PFSK-1 (cell line): ENCODE data around the gene ABCA8.

ENCODE experiments used
- FOXP2 ChIP-seq: optimal IDR thresholded peaks from 2 replicates; pipeline ENCODE3; 2011; ENCODE audit warnings: borderline replicate concordance, control low read depth, inconsistent platforms; ENCODE audit not compliant: insufficient read depth; ENCODE audit errors: extremely low read length, extremely low read depth
- POLR2AphosphoS5 ChIP-seq: IDR thresholded peaks from 2 replicates; pipeline ENCODE4 v1.6.1; 2012; ENCODE audit warnings: low read depth, mild to moderate bottlenecking, control low read depth, low read length, moderate library complexity
- SIN3A ChIP-seq: IDR thresholded peaks from 2 replicates; pipeline ENCODE4 v1.6.1; 2012; ENCODE audit warnings: mild to moderate bottlenecking, low read length, moderate library complexity, borderline replicate concordance; ENCODE audit not compliant: insufficient read depth
- TAF1 ChIP-seq: IDR thresholded peaks from 2 replicates; pipeline ENCODE4 v1.6.1; 2012; ENCODE audit warnings: low read length, control low read depth, borderline replicate concordance; ENCODE audit not compliant: insufficient read depth
- TF ChIP-seq, protein P1 (sequence below), 2 experiments: IDR thresholded peaks; 2 replicates each; pipeline versions ENCODE4 v1.6.1 to v1.8.0; 2011 to 2012; ENCODE audit warnings: low read depth in 2 of 2, low read length in 2 of 2, control low read depth in 1 of 2, inconsistent platforms in 1 of 2, mild to moderate bottlenecking in 1 of 2, moderate library complexity in 1 of 2; ENCODE audit not compliant: insufficient read depth in 1 of 2

DNA sequence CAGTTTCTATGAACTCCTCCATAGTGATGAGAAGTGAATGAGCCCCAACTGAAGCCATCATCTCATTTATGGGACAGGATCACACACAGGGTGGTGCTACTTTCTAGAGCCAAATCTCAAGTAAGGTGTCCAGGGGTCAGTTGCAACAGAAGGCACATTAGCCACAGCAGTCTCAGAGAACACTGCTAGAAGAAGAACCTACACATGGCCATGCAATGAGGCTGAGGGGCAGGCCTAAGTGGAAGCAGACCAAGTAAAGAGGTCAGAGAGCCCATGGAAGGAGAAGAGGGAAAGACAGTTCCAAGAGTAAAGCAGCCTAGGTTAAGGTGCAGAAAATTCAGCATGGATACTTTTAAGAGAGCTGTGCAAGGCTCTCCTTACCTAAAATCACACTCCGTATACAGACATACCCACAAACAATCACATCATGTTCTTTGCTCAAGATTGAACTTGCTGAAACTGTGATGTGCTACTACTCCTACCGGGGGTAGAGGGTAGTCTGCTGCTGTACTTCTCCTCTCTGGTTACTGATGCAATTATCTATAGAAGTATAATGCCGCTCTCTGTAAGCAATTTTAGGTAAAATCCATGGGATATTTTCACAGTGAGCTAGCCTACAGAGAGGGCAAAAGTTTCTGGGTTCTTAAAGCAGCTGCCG, 1.7 kb downstream of the ABCA8 start:
- TF ChIP-seq POLR2AphosphoS5 (no peak), TAF1 (no peak), SIN3A (no peak), FOXP2 (no peak)
- TF ChIP-seq, protein P1, sequence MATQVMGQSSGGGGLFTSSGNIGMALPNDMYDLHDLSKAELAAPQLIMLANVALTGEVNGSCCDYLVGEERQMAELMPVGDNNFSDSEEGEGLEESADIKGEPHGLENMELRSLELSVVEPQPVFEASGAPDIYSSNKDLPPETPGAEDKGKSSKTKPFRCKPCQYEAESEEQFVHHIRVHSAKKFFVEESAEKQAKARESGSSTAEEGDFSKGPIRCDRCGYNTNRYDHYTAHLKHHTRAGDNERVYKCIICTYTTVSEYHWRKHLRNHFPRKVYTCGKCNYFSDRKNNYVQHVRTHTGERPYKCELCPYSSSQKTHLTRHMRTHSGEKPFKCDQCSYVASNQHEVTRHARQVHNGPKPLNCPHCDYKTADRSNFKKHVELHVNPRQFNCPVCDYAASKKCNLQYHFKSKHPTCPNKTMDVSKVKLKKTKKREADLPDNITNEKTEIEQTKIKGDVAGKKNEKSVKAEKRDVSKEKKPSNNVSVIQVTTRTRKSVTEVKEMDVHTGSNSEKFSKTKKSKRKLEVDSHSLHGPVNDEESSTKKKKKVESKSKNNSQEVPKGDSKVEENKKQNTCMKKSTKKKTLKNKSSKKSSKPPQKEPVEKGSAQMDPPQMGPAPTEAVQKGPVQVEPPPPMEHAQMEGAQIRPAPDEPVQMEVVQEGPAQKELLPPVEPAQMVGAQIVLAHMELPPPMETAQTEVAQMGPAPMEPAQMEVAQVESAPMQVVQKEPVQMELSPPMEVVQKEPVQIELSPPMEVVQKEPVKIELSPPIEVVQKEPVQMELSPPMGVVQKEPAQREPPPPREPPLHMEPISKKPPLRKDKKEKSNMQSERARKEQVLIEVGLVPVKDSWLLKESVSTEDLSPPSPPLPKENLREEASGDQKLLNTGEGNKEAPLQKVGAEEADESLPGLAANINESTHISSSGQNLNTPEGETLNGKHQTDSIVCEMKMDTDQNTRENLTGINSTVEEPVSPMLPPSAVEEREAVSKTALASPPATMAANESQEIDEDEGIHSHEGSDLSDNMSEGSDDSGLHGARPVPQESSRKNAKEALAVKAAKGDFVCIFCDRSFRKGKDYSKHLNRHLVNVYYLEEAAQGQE (IDR thresholded peaks at IDR 0.05; ENCODE audit: insufficient read depth in 1 of 2, low read depth in 2 of 2, low read length in 2 of 2), result no peak
